Neuronal stem cell (in vitro differentiated cells): ENCODE results near the gene PNPLA2.

Source experiments
- DNase-seq: peaks from one replicate; pipeline ENCODE4 v3.0.0-alpha.2; 2013; ENCODE audit warnings: low spot score
- H2AFZ ChIP-seq: one replicate; pipeline ENCODE4 v1.6.1; 2013; ENCODE audit warnings: mild to moderate bottlenecking, low read length, inconsistent platforms
- H2AK5ac ChIP-seq: 2 replicates; pipeline ENCODE4 v1.6.1; 2013; ENCODE audit warnings: low read depth, mild to moderate bottlenecking, inconsistent platforms, low read length, moderate library complexity, mixed read lengths
- H2BK120ac ChIP-seq: 2 replicates; pipeline ENCODE4 v1.6.1; 2013; ENCODE audit warnings: low read depth, mild to moderate bottlenecking, inconsistent platforms, low read length, moderate library complexity, mixed read lengths
- H2BK12ac ChIP-seq: one replicate; pipeline ENCODE4 v1.6.1; 2013; ENCODE audit warnings: low read length, inconsistent platforms
- H2BK15ac ChIP-seq: 2 replicates; pipeline ENCODE4 v1.6.1; 2013; ENCODE audit warnings: mild to moderate bottlenecking, low read length, inconsistent platforms, mixed read lengths
- H2BK5ac ChIP-seq: one replicate; pipeline ENCODE4 v1.6.1; 2013; ENCODE audit warnings: inconsistent platforms, mild to moderate bottlenecking, low read length, moderate library complexity
- H3K14ac ChIP-seq: one replicate; pipeline ENCODE4 v1.6.1; 2013; ENCODE audit warnings: low read length, inconsistent platforms
- H3K18ac ChIP-seq: 2 replicates; pipeline ENCODE4 v1.6.1; 2013; ENCODE audit warnings: low read length, inconsistent platforms
- H3K23ac ChIP-seq: 2 replicates; pipeline ENCODE4 v1.6.1; 2013; ENCODE audit warnings: low read depth, mild to moderate bottlenecking, mixed read lengths, low read length, inconsistent platforms; ENCODE audit not compliant: poor library complexity
- H3K27ac ChIP-seq: replicated peaks from 3 replicates; pipeline ENCODE4 v1.5.1; 2013; ENCODE audit warnings: low read length, inconsistent platforms
- H3K27me3 ChIP-seq, 3 experiments: 2 replicates each; pipeline ENCODE4 v1.6.1; 2013; ENCODE audit warnings: low read length in 3 of 3, mild to moderate bottlenecking in 2 of 3, inconsistent platforms in 1 of 3, low read depth in 1 of 3, mixed read lengths in 1 of 3, moderate library complexity in 1 of 3; ENCODE audit not compliant: control insufficient read depth in 3 of 3, insufficient read depth in 3 of 3
- H3K36me3 ChIP-seq, 2 donors: replicated peaks in 1 of 2; 2 replicates each; pipeline ENCODE4 v1.6.1; 2013; ENCODE audit warnings: low read length in 2 of 2; ENCODE audit not compliant: control insufficient read depth in 2 of 2, insufficient read depth in 2 of 2
- H3K4ac ChIP-seq: 2 replicates; pipeline ENCODE4 v1.6.1; 2013; ENCODE audit warnings: inconsistent platforms, mild to moderate bottlenecking, low read length, moderate library complexity
- H3K4me1 ChIP-seq, 2 donors: 1 replicate in 1 of 2; 2 replicates in 1 of 2; pipeline ENCODE4 v1.6.1; 2013; ENCODE audit warnings: low read length in 2 of 2, low read depth in 1 of 2; ENCODE audit not compliant: control insufficient read depth in 2 of 2, insufficient read depth in 1 of 2
- H3K4me2 ChIP-seq: one replicate; pipeline ENCODE4 v1.6.1; 2013; ENCODE audit warnings: mild to moderate bottlenecking, low read length, inconsistent platforms; ENCODE audit not compliant: insufficient read depth, poor library complexity, severe bottlenecking
- H3K4me3 ChIP-seq, 2 donors: 2 replicates each; pipeline ENCODE4 v1.5.1; 2013; ENCODE audit warnings: low read length in 2 of 2, mild to moderate bottlenecking in 2 of 2, inconsistent platforms in 1 of 2, moderate library complexity in 1 of 2
- H3K79me1 ChIP-seq: one replicate; pipeline ENCODE4 v1.6.1; 2013; ENCODE audit warnings: low read depth, mild to moderate bottlenecking, inconsistent platforms, low read length, moderate library complexity
- H3K9ac ChIP-seq: one replicate; pipeline ENCODE4 v1.6.1; 2013; ENCODE audit warnings: mild to moderate bottlenecking, low read depth, low read length, inconsistent platforms; ENCODE audit not compliant: poor library complexity
- H3K9me3 ChIP-seq, 2 donors: replicated peaks in 1 of 2; 2 replicates each; pipeline versions ENCODE3 to v1.6.1; 2013; ENCODE audit warnings: low read length in 2 of 2, mild to moderate bottlenecking in 2 of 2, inconsistent platforms in 1 of 2, low read depth in 1 of 2, mixed read lengths in 1 of 2, moderate library complexity in 1 of 2; ENCODE audit not compliant: control insufficient read depth in 2 of 2, insufficient read depth in 1 of 2
- H4K8ac ChIP-seq: one replicate; pipeline ENCODE4 v1.6.1; 2013; ENCODE audit warnings: low read depth, mild to moderate bottlenecking, inconsistent platforms, low read length, moderate library complexity
- H4K91ac ChIP-seq: one replicate; pipeline ENCODE4 v1.6.1; 2013; ENCODE audit warnings: low read length, low read depth, mild to moderate bottlenecking, inconsistent platforms; ENCODE audit not compliant: poor library complexity
- WGBS, 2 donors: extraction: QIAGEN DNeasy Blood & Tissue Kit; methylation state at CpG; one replicate each; pipeline ENCODE4 v1.1.7; 2013; ENCODE audit warnings: missing lambda C conversion rate in 2 of 2, mixed read lengths in 1 of 2; ENCODE audit not compliant: insufficient read length in 2 of 2, insufficient replicate concordance in 1 of 2; ENCODE audit errors: extremely low coverage in 2 of 2; 5-methylcytosine and 5-hydroxymethylcytosine counted together

The PNPLA2 gene

DNA sequence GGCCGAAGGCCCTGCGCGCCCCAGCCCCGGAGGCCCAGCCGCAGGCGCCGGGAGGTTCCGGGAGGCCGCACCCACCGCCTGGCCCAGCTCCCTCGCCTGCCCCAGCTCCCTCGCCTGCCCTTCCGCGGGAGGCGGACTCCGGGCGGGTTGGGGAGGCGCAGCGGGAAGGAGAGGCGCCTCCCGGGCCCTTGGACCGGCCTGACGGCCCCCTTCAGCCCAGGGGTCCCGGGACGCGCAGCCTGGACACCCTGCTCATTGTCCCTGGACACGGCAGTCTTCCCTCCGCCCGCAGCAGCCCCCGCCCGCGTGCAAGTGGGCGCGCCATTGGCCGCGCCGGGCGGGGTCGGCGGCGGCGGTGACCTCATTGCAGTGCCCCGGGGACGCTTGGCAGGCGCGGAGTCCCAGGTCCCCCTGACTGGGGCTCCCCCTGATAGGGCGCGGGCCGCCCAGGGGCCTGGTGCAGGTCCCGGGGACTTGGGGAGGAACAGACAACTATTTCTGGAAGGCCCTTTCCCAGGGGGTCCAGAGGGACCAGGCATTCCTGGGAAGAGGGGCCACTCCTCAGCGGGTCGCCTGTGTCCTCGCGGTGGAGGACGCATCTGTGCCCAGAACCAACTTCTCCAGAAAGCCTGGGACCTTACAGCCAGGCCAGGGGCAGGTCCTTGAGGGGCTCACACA is 14.5 kb downstream of the PNPLA2 start:
- H3K23ac ChIP-seq: peak overlapping the region; percentile 39
- peaks cover 22% of the 10 kb centered on the region for H3K79me1 ChIP-seq
- peaks cover 0 to 3% of the 10 kb centered on the region in 2 donors for H3K9me3 ChIP-seq
- peak overlapping the region; percentile 75 for H2BK15ac ChIP-seq
- peak overlapping the region; percentile 12 for H3K4ac ChIP-seq
- no peak overlapping the region for H4K8ac ChIP-seq
- peak overlapping the region; percentile 62 to 89 for H3K4me3 ChIP-seq
- H3K18ac ChIP-seq: peak overlapping the region; percentile 97
- peak overlapping the region; percentile 0 for H2AK5ac ChIP-seq
- H3K9ac ChIP-seq: peak overlapping the region; percentile 80
- peaks cover 9 to 37% (median 18%) of the 10 kb centered on the region in 3 experiments for H3K27me3 ChIP-seq
- WGBS, 2 donors: no CpG with 5 or more reads among the region's 55 CpGs
- no peak overlapping the region for H4K91ac ChIP-seq
- H2BK12ac ChIP-seq: no peak overlapping the region
- H3K4me2 ChIP-seq: peak overlapping the region; percentile 77
- H2BK5ac ChIP-seq: no peak overlapping the region
- no peak for DNase-seq
- H2BK120ac ChIP-seq: no peak overlapping the region
- peaks cover 44 to 47% of the 10 kb centered on the region in 2 donors for H3K4me1 ChIP-seq
- peaks cover 19 to 30% of the 10 kb centered on the region in 2 donors for H3K36me3 ChIP-seq
- H3K27ac ChIP-seq: no peak overlapping the region
- peak overlapping the region; percentile 56 for H3K14ac ChIP-seq
- H2AFZ ChIP-seq: peak overlapping the region; percentile 89

DNA sequence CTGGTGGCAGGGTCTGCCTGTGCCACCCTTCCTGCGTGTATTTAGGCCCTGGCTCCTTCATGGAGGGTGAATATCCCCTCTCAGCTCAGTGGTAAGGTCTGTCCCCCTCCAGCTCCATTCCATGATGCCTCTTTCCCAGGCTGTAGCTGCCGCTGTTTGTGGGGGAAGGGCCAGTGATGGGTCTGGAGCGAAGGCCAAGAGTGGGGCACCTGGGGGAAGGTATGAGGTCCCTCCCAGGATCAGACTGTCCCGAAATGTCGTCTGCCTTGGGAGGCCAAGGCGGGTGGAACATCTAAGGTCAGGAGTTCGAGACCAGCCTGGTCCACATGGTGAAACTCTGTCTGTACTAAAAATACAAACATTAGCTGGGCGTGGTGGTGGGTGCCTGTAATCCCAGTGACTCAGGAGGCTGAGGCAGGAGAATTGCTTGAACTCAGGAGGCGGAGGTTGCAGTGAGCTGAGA is 15.2 kb downstream of the PNPLA2 start:
- Histone ChIP-seq H2AK5ac (peak overlapping the region; percentile 0), H2BK120ac (no peak overlapping the region), H3K18ac (peak overlapping the region; percentile 97), H3K4ac (no peak overlapping the region), H3K36me3 (peaks cover 26 to 36% of the 10 kb centered on the region in 2 donors), H3K9ac (peak overlapping the region; percentile 80), H3K14ac (no peak overlapping the region), H3K27me3 (peaks cover 9 to 31% (median 18%) of the 10 kb centered on the region in 3 experiments), H3K4me1 (peaks cover 38 to 42% of the 10 kb centered on the region in 2 donors), H2BK5ac (no peak overlapping the region), H3K27ac (no peak overlapping the region), H3K23ac (no peak overlapping the region), H2BK15ac (no peak overlapping the region), H4K91ac (no peak overlapping the region), H3K79me1 (peaks cover 26% of the 10 kb centered on the region), H4K8ac (no peak overlapping the region), H3K9me3 (peaks cover 0 to 3% of the 10 kb centered on the region in 2 donors), H3K4me2 (peak overlapping the region; percentile 77), H2AFZ (peak overlapping the region; percentile 89), H2BK12ac (no peak overlapping the region), H3K4me3 (peak overlapping the region; percentile 62 to 89)
- WGBS, 2 donors: no CpG with 5 or more reads among the region's 9 CpGs
- DNase-seq: no peak

- DNase-seq: no peak
- Histone ChIP-seq H4K91ac (no peak overlapping the region), H2AK5ac (peak overlapping the region; percentile 81), H4K8ac (peak overlapping the region; percentile 43), H3K9ac (peak overlapping the region; percentile 60), H2BK15ac (peak overlapping the region; percentile 75), H2AFZ (no peak overlapping the region), H3K36me3 (peaks cover 33 to 43% of the 10 kb centered on the region in 2 donors), H3K27ac (no peak overlapping the region), H3K4me2 (peak overlapping the region; percentile 25), H3K27me3 (peaks cover 9 to 23% (median 18%) of the 10 kb centered on the region in 3 experiments), H3K18ac (peak overlapping the region; percentile 76), H3K9me3 (peaks cover 0 to 3% of the 10 kb centered on the region in 2 donors), H2BK12ac (no peak overlapping the region), H3K79me1 (peaks cover 26% of the 10 kb centered on the region), H3K4ac (no peak overlapping the region), H3K4me3 (no peak overlapping the region), H2BK5ac (no peak overlapping the region), H2BK120ac (no peak overlapping the region), H3K23ac (peak overlapping the region; percentile 85), H3K4me1 (peaks cover 30 to 35% of the 10 kb centered on the region in 2 donors), H3K14ac (no peak overlapping the region)
- WGBS, 2 donors: no CpG with 5 or more reads among the region's 31 CpGs
These were observed 15.9 kb downstream of the PNPLA2 start for GRCh38 chr11:834371-835316.
